Measurements from ENCODE around the gene ZNF608. TPM values are rescaled to one million over a fixed set of nuclear protein-coding genes. Genes with fewer than 3 reads are reported as not detected.

Gene ZNF608
- total RNA-seq, 1 donor from 2014 or later: 9.3 TPM

DNA sequence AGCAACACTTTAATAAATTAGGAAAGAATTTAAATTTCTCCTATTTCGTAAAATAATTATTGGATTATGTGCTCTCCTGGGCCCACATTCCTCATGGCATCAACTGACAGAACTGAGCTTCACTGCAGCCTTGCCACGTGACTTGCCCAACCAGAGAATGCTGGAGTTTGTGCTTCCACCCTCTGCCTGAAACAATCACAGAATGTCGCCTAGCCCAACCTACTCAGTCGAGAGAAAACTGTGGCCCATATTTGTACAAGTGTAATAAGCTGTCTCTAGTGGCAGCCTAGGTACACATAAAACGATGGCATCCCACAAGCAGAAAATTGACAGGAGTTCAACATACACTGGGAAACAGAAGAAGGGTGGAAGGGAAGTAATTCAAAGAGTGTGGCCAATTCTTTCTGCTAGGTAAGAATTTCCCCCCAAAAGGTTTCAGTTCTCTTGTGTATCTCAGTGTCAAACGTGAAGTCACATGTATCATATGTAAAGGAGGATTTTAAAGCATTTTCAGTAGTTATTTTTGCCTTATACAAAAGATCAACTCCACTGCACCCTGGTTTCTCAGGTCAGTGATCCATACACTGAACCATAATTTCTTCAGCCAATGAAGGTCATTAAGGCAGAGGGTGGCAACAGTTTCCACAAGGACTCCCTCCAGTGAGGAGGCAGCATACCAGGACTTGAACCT is 41.7 kb downstream of the ZNF608 start:
- DNase-seq (ENCODE audit: missing footprints): no peak
- intact Hi-C loops (cut with DNase I): loop anchor here (5.0 kb wide), 2 partner anchors 37 to 43 kb away; partner anchors contain the start of gene ZNF608
- no peak for ATAC-seq

- ATAC-seq (no peak), DNase-seq (ENCODE audit: missing footprints) (no peak)
- intact Hi-C loops (cut with DNase I): no loop called here
Observed at GRCh38 chr5:124703995-124704394, 42.4 kb downstream of the ZNF608 start.

- intact Hi-C loops (cut with DNase I): no loop called here
- DNase-seq (ENCODE audit: missing footprints) (no peak), ATAC-seq (no peak)
Observed at GRCh38 chr5:124702525-124702924, 43.9 kb downstream of the ZNF608 start.

DNA sequence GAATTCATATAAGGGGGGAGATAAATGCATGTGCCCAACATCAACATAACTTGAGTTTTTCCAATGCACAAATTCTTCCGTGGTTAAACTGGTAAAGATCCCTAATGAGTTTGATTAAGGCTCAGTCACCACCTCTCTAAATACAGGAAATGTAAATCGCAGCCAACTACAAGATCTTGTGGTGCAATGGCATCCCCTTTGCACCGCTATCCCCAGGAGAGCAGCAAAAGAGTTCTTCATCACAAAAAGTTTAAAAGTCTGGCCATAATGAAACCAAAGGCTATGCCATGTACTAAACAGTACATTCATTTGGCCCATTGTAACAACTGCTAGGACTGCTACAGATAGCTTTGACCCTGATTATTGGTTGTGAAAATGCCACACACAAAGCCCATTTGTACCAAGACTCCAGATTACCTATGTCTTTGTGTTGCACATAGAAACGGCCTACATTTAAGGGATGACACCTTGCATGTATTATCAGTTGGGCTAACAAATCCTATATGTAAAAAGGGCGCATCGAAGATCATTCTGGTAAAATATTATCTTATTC is 44.5 kb downstream of the ZNF608 start:
- ATAC-seq (no peak), DNase-seq (ENCODE audit: missing footprints) (no peak)
- intact Hi-C loops (cut with DNase I): no loop called here

DNA sequence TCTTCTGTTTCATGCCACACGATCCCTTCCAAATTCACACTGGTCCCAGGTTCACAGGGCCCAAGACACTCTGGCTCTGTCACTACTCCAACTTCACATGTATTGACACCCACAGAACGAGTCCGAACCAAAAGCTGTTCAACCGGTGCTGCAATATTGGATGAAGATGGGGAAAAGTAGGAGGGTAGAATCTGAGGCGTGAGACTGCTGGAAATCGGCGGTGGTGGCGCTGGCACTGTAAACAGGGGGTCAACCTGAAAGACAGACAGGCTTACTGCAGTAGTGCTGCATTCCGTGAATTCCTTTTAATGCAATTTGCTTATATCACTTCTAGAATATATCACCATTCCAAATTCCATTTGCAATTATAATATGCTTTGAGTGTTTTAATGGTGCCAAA is 45.4 kb downstream of the ZNF608 start:
- DNase-seq (ENCODE audit: missing footprints) (no peak), ATAC-seq (no peak)
- intact Hi-C loops (cut with DNase I): no loop called here

GRCh38 chr5:124700333-124700732 is 46.1 kb downstream of the ZNF608 start:
- DNase-seq (ENCODE audit: missing footprints) (no peak), ATAC-seq (no peak)
- intact Hi-C loops (cut with DNase I): no loop called here

GRCh38 chr5:124698770-124699169 is 47.7 kb downstream of the ZNF608 start:
- peak; percentile 49 for ATAC-seq
- DNase-seq (ENCODE audit: missing footprints): no peak
- intact Hi-C loops (cut with DNase I): no loop called here

GRCh38 chr5:124697933-124698591 is 48.4 kb downstream of the ZNF608 start:
- ATAC-seq (peak; percentile 74), DNase-seq (ENCODE audit: missing footprints) (no peak)
- intact Hi-C loops (cut with DNase I): no loop called here

GRCh38 chr5:124697501-124697900 is 48.9 kb downstream of the ZNF608 start:
- ATAC-seq: peak; percentile 52
- intact Hi-C loops (cut with DNase I): no loop called here
- no peak for DNase-seq (ENCODE audit: missing footprints)

- intact Hi-C loops (cut with DNase I): no loop called here
- DNase-seq (ENCODE audit: missing footprints): no peak
- no peak for ATAC-seq
Observed at GRCh38 chr5:124696898-124697297, 49.5 kb downstream of the ZNF608 start.
